OCI-LY3 (cell line): ENCODE measurements around the gene NELL1.

ENCODE experiments used
- H2AFZ ChIP-seq: fragments of 200-600, 300-600 bp; shearing (Covaris generic); 2 replicates; pipeline ENCODE4 v1.6.0; 2014; ENCODE audit warnings: antibody characterized with exemption, low read depth, low read length
- H3K27ac ChIP-seq: fragments of 200-600, 300-600 bp; sonication (generic); 2 replicates; pipeline ENCODE4 v1.5.1; 2014; ENCODE audit warnings: mild to moderate bottlenecking, low read length, moderate library complexity, mixed read lengths
- H3K27me3 ChIP-seq: fragments of 200-600, 300-600 bp; sonication (generic); 2 replicates; pipeline ENCODE4 v1.6.1; 2014; ENCODE audit warnings: low read depth, low read length, mixed read lengths
- H3K36me3 ChIP-seq: fragments of 200-600, 300-600 bp; sonication (generic); replicated peaks from 2 replicates; pipeline ENCODE3; 2014; ENCODE audit warnings: low read depth, low read length, mixed read lengths
- H3K4me1 ChIP-seq: fragments of 300-600, 200-600 bp; sonication (generic); 2 replicates; pipeline ENCODE4 v1.6.1; 2014; ENCODE audit warnings: low read length, mixed read lengths
- H3K4me2 ChIP-seq: fragments of 200-600, 300-600 bp; sonication (generic); 2 replicates; pipeline ENCODE4 v1.6.1; 2014; ENCODE audit warnings: low read length, mixed read lengths
- H3K4me3 ChIP-seq: fragments of 300-600, 200-600 bp; sonication (generic); 2 replicates; pipeline ENCODE4 v1.5.1; 2014; ENCODE audit warnings: antibody characterized with exemption, mild to moderate bottlenecking, low read length, moderate library complexity
- H3K79me2 ChIP-seq: fragments of 300-600, 200-600 bp; shearing (Covaris generic); 2 replicates; pipeline ENCODE4 v1.6.1; 2014; ENCODE audit warnings: mild to moderate bottlenecking, low read length, mixed read lengths
- H3K9ac ChIP-seq: fragments of 300-600, 200-600 bp; shearing (Covaris generic); 2 replicates; pipeline ENCODE4 v1.6.0; 2014; ENCODE audit warnings: mild to moderate bottlenecking, low read length, moderate library complexity
- H3K9me3 ChIP-seq: fragments of 200-600, 300-600 bp; shearing (Covaris generic); 2 replicates; pipeline ENCODE4 v1.6.1; 2014; ENCODE audit warnings: low read length, mixed read lengths; ENCODE audit not compliant: insufficient read depth
- H4K20me1 ChIP-seq: fragments of 200-600, 300-600 bp; sonication (generic); 2 replicates; pipeline ENCODE4 v1.6.1; 2016; ENCODE audit warnings: low read length, mixed read lengths; ENCODE audit not compliant: insufficient read depth
- EZH2phosphoT487 ChIP-seq: fragments of 200-600 bp; shearing (Covaris generic); IDR thresholded peaks from 2 replicates; pipeline ENCODE4 v1.6.1; 2018; ENCODE audit warnings: antibody characterized with exemption, mixed run types, low read depth
- TF ChIP-seq, protein P1 (sequence below): fragments of 200-600, 300-600 bp; sonication (generic); IDR thresholded peaks from 2 replicates; pipeline ENCODE4 v1.5.1; 2014; ENCODE audit warnings: antibody characterized with exemption, low read length, low read depth

NELL1 gene

DNA sequence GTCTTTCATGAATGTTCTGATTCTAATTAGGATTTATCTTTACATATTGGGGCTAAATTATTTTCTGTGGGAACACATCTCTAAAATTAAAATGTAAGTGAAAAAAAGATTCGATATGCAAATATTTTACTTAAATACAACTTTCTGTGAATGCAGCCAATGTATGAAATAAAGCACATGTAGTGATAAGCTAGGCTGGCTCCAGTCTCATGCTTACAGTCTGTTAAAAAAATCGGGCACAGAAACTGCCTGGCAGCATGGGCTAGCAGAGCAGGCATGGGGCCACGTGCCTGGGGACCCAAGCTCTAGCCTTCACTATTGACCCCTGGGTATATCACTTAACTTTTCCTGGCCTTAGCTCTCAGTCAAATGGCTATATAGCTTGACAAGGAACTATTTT lies 46.5 kb downstream of the NELL1 start:
- Histone ChIP-seq H4K20me1 (no peaks in the 10 kb centered on the region), H3K4me3 (no peak overlapping the region), H3K27ac (no peak overlapping the region), H3K36me3 (no peaks in the 10 kb centered on the region), H3K9ac (no peak overlapping the region), H2AFZ (no peak overlapping the region), H3K27me3 (no peaks in the 10 kb centered on the region), H3K9me3 (no peaks in the 10 kb centered on the region), H3K4me2 (no peak overlapping the region), H3K4me1 (peaks cover 14% of the 10 kb centered on the region), H3K79me2 (no peaks in the 10 kb centered on the region)
- TF ChIP-seq, protein P1, sequence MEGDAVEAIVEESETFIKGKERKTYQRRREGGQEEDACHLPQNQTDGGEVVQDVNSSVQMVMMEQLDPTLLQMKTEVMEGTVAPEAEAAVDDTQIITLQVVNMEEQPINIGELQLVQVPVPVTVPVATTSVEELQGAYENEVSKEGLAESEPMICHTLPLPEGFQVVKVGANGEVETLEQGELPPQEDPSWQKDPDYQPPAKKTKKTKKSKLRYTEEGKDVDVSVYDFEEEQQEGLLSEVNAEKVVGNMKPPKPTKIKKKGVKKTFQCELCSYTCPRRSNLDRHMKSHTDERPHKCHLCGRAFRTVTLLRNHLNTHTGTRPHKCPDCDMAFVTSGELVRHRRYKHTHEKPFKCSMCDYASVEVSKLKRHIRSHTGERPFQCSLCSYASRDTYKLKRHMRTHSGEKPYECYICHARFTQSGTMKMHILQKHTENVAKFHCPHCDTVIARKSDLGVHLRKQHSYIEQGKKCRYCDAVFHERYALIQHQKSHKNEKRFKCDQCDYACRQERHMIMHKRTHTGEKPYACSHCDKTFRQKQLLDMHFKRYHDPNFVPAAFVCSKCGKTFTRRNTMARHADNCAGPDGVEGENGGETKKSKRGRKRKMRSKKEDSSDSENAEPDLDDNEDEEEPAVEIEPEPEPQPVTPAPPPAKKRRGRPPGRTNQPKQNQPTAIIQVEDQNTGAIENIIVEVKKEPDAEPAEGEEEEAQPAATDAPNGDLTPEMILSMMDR, result no peak
- no peak for TF ChIP-seq EZH2phosphoT487

DNA sequence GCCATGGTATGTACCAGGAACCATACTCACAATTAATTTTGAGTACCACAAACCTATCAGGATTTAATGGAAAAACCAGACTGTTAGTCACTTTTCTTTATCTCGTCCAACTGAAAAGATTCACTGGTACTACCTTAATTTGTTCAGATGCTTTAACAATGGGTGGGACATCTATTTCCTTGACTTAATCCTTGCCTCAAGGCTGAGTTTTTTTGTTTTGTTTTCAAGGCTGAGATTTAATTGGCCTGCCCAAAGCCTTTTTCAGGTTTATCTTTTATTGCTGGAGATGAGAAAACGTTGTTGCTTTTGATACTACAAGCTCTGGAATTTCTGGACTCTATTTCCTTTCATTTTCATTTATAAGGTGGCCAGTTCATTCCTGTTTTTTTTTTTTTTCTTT lies 50.4 kb downstream of the NELL1 start:
- no peak overlapping the region for H2AFZ ChIP-seq
- H3K4me2 ChIP-seq, result no peak overlapping the region
- H3K27me3 ChIP-seq, result no peaks in the 10 kb centered on the region
- no peak overlapping the region for H3K4me3 ChIP-seq
- H3K9ac ChIP-seq, result no peak overlapping the region
- no peaks in the 10 kb centered on the region for H4K20me1 ChIP-seq
- no peaks in the 10 kb centered on the region for H3K9me3 ChIP-seq
- H3K27ac ChIP-seq, result no peak overlapping the region
- peaks cover 14% of the 10 kb centered on the region for H3K4me1 ChIP-seq
- H3K79me2 ChIP-seq, result no peaks in the 10 kb centered on the region
- no peak for TF ChIP-seq EZH2phosphoT487
- TF ChIP-seq, protein P1, result no peak
- no peaks in the 10 kb centered on the region for H3K36me3 ChIP-seq

DNA sequence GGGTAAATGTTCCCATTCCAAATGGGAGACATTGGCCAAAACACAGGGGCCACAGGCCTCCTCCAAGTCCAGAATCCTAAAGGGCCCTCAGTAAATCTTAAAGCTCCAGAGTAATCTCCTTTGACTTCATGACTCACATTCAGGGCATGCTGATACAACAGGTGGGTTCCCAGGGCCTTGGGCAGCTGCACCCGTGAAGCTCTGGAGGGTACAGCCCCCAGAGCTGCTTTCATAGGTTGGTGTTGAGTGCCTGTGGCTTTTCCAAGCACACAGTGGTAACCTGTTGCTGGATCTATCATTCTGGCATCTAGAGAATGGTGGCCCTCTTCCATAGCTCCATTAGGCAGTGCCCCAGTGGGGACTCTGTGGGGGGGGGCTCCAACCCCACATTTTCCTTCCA lies 54.0 kb downstream of the NELL1 start:
- Histone ChIP-seq H3K27ac (no peak overlapping the region), H3K4me2 (no peak overlapping the region), H3K36me3 (no peaks in the 10 kb centered on the region), H3K79me2 (no peaks in the 10 kb centered on the region), H4K20me1 (no peaks in the 10 kb centered on the region), H3K4me3 (no peak overlapping the region), H3K9ac (no peak overlapping the region), H3K4me1 (no peaks in the 10 kb centered on the region), H2AFZ (no peak overlapping the region), H3K27me3 (no peaks in the 10 kb centered on the region), H3K9me3 (peaks cover 6% of the 10 kb centered on the region; the same call in 1 of the 2 replicates)
- TF ChIP-seq EZH2phosphoT487, result no peak
- TF ChIP-seq, protein P1, result no peak

DNA sequence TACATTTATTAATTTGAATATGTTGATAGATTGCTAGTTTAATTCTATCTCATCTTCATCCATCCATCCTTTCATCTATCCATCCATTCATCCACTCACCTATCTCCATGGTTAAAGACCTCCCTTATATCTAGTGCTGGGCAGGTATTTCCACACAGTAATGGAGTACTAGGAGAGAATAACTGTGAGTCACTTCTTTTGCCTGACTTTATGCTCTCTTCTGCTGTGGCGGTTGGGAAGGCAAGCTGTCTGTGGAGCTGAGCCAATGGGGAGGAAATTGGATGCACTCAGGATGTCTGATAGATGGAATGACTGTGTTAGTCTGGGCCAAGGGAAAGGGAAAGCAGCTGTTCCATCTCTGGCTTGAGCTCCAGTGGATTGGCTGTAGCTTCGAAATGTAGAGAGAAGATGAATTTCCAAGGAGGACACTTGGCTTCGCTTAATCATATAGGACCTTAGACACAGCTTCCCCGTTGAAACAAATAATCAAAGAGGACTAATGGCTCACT lies 60.3 kb downstream of the NELL1 start:
- H3K4me3 ChIP-seq, result no peak overlapping the region
- H3K4me2 ChIP-seq, result no peak overlapping the region
- no peaks in the 10 kb centered on the region for H3K79me2 ChIP-seq
- no peaks in the 10 kb centered on the region for H4K20me1 ChIP-seq
- H3K9me3 ChIP-seq, result peaks cover 16% of the 10 kb centered on the region; the same call in 1 of the 2 replicates
- H2AFZ ChIP-seq, result no peak overlapping the region
- TF ChIP-seq EZH2phosphoT487, result no peak
- TF ChIP-seq, protein P1, result no peak
- no peaks in the 10 kb centered on the region for H3K4me1 ChIP-seq
- no peak overlapping the region for H3K9ac ChIP-seq
- H3K27me3 ChIP-seq, result no peaks in the 10 kb centered on the region
- H3K27ac ChIP-seq, result no peak overlapping the region
- H3K36me3 ChIP-seq, result no peaks in the 10 kb centered on the region
